RWPE2 (cell line): ENCODE results near the gene SNAPC5.

Experiments
- ATAC-seq: fragments of 200-7000 bp; cut with Tn5 transposase; 3 replicates; pipeline ENCODE4 v1.9.1; 2021; ENCODE audit warnings: low read depth
- DNase-seq: peaks from one replicate; pipeline ENCODE4 v3.0.0-alpha.2; 2020; ENCODE audit warnings: low spot score
- H3K27ac ChIP-seq: fragments of 450-650 bp; 2 replicates; pipeline ENCODE4 v1.5.1; 2017; ENCODE audit warnings: mild to moderate bottlenecking; ENCODE audit not compliant: poor library complexity, severe bottlenecking
- H3K27me3 ChIP-seq: fragments of 250-450 bp; sonication (Bioruptor Pico); 2 replicates; pipeline ENCODE4 v1.5.1; 2021; ENCODE audit warnings: mild to moderate bottlenecking, moderate library complexity; ENCODE audit not compliant: insufficient read depth, poor library complexity, severe bottlenecking
- H3K36me3 ChIP-seq: fragments of 250-450 bp; sonication (Bioruptor Pico); 2 replicates; pipeline ENCODE4 v1.5.1; 2020; ENCODE audit warnings: low read depth, mild to moderate bottlenecking, moderate library complexity
- H3K4me1 ChIP-seq: fragments of 250-450 bp; sonication (Bioruptor Pico); 2 replicates; pipeline ENCODE4 v1.5.1; 2021; ENCODE audit warnings: mild to moderate bottlenecking, moderate library complexity; ENCODE audit not compliant: insufficient read depth, poor library complexity, severe bottlenecking
- H3K4me3 ChIP-seq: fragments of 250-450 bp; sonication (Bioruptor Pico); 2 replicates; pipeline ENCODE4 v1.5.1; 2021; ENCODE audit warnings: mild to moderate bottlenecking, moderate library complexity; ENCODE audit not compliant: severe bottlenecking
- H3K9me3 ChIP-seq: fragments of 250-450 bp; sonication (Bioruptor Pico); 2 replicates; pipeline ENCODE4 v1.5.1; 2021; ENCODE audit warnings: mild to moderate bottlenecking, moderate library complexity; ENCODE audit not compliant: severe bottlenecking
- TF ChIP-seq, protein P1 (sequence below): fragments of 450-650 bp; IDR thresholded peaks from one replicate; pipeline ENCODE4 v1.5.1; 2017; ENCODE audit warnings: mild to moderate bottlenecking, moderate library complexity; ENCODE audit not compliant: poor library complexity, severe bottlenecking

SNAPC5 gene

DNA sequence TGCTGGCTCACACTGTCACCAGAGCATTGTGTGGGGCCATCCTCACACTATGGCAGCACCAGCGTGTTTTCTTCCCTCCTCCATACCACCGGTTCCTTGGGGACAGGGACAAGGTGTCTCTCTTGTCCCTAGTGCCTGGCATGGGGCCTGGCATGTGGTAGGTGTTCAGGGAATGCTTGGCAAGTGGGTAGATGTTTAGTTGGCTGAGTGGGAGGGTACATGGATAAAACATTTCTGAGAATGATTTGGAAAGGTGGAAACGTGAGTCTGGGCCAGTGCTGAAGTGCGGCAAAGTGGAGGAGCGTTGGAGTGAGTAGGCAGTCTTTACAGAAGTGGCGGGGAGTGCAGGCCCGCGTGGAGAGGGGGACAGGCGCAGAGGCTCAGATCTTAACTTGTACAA, 15.0 kb downstream of the SNAPC5 start:
- Histone ChIP-seq H3K27ac (peak overlapping the region; percentile 60), H3K36me3 (peaks cover 69% of the 10 kb centered on the region), H3K4me3 (no peak overlapping the region), H3K9me3 (no peaks in the 10 kb centered on the region), H3K27me3 (no peaks in the 10 kb centered on the region), H3K4me1 (peaks cover 18% of the 10 kb centered on the region)
- ATAC-seq, result no peak
- TF ChIP-seq, protein P1, sequence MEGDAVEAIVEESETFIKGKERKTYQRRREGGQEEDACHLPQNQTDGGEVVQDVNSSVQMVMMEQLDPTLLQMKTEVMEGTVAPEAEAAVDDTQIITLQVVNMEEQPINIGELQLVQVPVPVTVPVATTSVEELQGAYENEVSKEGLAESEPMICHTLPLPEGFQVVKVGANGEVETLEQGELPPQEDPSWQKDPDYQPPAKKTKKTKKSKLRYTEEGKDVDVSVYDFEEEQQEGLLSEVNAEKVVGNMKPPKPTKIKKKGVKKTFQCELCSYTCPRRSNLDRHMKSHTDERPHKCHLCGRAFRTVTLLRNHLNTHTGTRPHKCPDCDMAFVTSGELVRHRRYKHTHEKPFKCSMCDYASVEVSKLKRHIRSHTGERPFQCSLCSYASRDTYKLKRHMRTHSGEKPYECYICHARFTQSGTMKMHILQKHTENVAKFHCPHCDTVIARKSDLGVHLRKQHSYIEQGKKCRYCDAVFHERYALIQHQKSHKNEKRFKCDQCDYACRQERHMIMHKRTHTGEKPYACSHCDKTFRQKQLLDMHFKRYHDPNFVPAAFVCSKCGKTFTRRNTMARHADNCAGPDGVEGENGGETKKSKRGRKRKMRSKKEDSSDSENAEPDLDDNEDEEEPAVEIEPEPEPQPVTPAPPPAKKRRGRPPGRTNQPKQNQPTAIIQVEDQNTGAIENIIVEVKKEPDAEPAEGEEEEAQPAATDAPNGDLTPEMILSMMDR, result no peak
- peak; percentile 32 for DNase-seq

DNA sequence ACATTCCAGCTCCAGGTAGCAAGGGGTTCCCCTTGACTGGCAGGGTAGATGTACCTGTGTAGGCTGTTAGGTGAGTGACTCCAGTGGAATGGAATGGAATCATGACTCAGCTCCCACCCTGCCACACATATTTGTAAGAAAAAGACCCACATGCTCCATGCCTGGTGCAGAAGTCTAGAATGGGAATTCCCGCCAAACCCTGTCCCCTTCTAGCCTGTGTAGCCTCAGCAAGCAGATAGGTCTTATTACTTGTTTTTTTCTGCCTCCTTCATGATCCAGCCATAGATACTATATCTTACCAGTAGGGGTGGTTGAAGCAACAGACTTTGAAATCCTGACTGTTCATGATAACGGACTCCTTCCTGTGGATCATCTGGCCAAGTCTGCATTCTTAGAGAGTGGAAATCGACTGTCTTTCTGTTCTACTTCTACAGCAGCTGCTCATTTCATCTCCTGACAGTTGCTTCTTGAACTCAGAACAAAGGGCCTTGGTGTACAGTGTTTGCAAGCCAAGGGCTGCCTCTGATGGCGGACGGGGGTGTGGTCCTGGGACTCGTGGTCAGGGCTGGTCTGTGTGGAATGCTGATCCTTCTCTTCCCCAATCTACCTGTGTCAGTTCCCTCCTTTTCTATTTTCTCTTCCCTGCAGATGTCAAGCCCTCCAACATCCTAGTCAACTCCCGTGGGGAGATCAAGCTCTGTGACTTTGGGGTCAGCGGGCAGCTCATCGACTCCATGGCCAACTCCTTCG, 16.3 kb downstream of the SNAPC5 start:
- peaks cover 57% of the 10 kb centered on the region for H3K36me3 ChIP-seq
- peak; percentile 83 for DNase-seq

DNA sequence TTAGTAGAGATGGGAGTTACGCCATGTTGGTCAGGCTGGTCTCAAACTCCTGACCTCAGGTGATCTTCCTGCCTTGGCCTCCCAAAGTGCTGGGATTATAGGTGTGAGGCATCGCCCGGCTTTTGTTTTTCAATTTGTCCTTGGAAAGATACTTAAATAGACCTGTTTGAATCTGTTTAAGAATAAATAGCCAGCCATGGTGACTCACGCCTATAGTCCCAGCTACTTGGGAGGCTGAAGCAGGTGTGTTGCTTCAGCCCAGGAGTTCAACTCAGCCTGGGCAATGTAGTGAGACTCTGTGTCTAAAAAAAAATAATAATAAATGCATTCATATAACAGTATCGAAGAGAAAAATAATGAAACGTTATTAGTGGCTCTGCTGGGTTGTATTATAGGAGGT, 17.3 kb downstream of the SNAPC5 start:
- ATAC-seq (peak; percentile 26; the same call in 1 of the 3 replicates), DNase-seq (peak; percentile 41)
- H3K27ac ChIP-seq, result peak overlapping the region; percentile 60
- no peaks in the 10 kb centered on the region for H3K9me3 ChIP-seq
- H3K27me3 ChIP-seq, result no peaks in the 10 kb centered on the region
- H3K4me3 ChIP-seq, result no peak overlapping the region
- TF ChIP-seq, protein P1, result no peak
- H3K36me3 ChIP-seq, result peaks cover 50% of the 10 kb centered on the region
- peaks cover 18% of the 10 kb centered on the region for H3K4me1 ChIP-seq

More for the DNA sequence above, 16.3 kb downstream of the SNAPC5 start:
- Histone ChIP-seq H3K27ac (peak overlapping the region; percentile 60), H3K9me3 (no peaks in the 10 kb centered on the region), H3K4me3 (no peak overlapping the region), H3K27me3 (no peaks in the 10 kb centered on the region), H3K4me1 (peaks cover 18% of the 10 kb centered on the region)
- peak; percentile 94 for ATAC-seq
- TF ChIP-seq, protein P1, result no peak

DNA sequence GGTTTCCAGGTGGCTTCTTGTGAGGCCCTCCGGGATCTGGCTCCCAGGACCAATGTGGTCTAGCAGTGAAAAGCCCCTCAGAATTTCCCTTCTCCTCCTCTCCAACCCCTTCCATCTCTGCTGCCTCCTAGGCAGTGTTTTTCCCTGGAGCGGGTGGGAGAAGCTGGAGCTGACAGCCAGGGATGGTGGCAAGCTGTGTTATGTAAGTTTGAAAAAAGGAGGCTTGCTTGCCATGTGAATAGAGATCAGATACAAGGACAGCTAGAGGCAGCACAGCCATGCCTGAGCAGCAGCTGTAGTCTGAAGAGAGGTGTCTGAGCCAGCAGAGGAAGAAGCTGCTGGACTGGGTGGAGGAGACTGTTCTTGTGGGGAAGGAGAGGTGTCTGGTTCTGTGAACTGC, 20.6 kb downstream of the SNAPC5 start:
- ATAC-seq (no peak), DNase-seq (peak; percentile 50)
- H3K27me3 ChIP-seq, result no peaks in the 10 kb centered on the region
- no peaks in the 10 kb centered on the region for H3K9me3 ChIP-seq
- H3K27ac ChIP-seq, result no peak overlapping the region
- TF ChIP-seq, protein P1, result no peak
- no peak overlapping the region for H3K4me3 ChIP-seq
- peaks cover 23% of the 10 kb centered on the region for H3K4me1 ChIP-seq
- peaks cover 43% of the 10 kb centered on the region for H3K36me3 ChIP-seq

DNA sequence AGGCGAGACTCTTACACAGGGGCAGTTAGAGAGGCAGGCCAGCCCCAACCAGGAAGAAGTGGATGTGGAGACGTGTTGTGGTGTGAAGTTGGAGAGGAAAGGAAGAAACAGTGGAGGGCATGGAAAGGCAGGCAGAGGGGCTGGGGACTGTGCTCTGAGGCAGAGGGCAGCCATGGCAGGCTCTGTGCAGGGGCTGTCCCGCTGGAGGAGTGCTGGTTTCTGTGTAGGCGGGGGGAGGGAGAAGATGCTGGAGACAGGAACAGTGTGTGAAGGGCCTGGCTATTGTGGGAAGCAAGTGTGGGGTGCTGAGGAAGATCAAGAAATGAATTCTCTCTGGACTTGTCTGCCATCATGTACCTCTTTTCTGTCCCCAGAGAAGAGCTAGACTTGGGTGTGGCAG, 21.0 kb downstream of the SNAPC5 start:
- Histone ChIP-seq H3K9me3 (no peaks in the 10 kb centered on the region), H3K4me1 (peaks cover 23% of the 10 kb centered on the region), H3K4me3 (no peak overlapping the region), H3K27ac (no peak overlapping the region), H3K27me3 (no peaks in the 10 kb centered on the region), H3K36me3 (peaks cover 40% of the 10 kb centered on the region)
- ATAC-seq (no peak), DNase-seq (peak; percentile 54)
- TF ChIP-seq, protein P1, result no peak
